Kidney capillary endothelial cell (primary cell): ENCODE data around the gene MFN1.
"Not testable (repeated sequence)": the region's sequence is repeated elsewhere in the genome, so short reads cannot be mapped to it uniquely, and the experiment has no call there.

Experiments used
- DNase-seq: peaks from one replicate; pipeline ENCODE4 v3.0.0-alpha.2; 2018; ENCODE audit warnings: low spot score

Gene MFN1

GRCh38 chr3:179347345-179348194 is at the start of gene MFN1:
Gene MFN1, plus strand, starts transcription at chr3:179347709. Its CDS starts 1,143 bp downstream, at chr3:179348852.
- DNase-seq = peak; percentile 95

GRCh38 chr3:179297971-179298725 is 49.4 kb upstream of the MFN1 start:
- no peak for DNase-seq

GRCh38 chr3:179299316-179299715 is 48.2 kb upstream of the MFN1 start:
- no peak for DNase-seq

GRCh38 chr3:179299999-179300613 is 47.4 kb upstream of the MFN1 start:
- no peak for DNase-seq

- no peak for DNase-seq
Observed at GRCh38 chr3:179301645-179302044, 45.9 kb upstream of the MFN1 start.

GRCh38 chr3:179302111-179302510 is 45.4 kb upstream of the MFN1 start:
- DNase-seq = no peak

- DNase-seq = no peak
Observed at GRCh38 chr3:179304605-179305004, 42.9 kb upstream of the MFN1 start.

GRCh38 chr3:179307362-179307761 is 40.1 kb upstream of the MFN1 start:
- not testable (repeated sequence) for DNase-seq

GRCh38 chr3:179308001-179308400 is 39.5 kb upstream of the MFN1 start:
- DNase-seq = no peak

- no peak for DNase-seq
Observed at GRCh38 chr3:179309225-179310078, 38.1 kb upstream of the MFN1 start.

GRCh38 chr3:179318876-179319275 is 28.6 kb upstream of the MFN1 start:
- no peak for DNase-seq

- peak; percentile 63 for DNase-seq
Observed at GRCh38 chr3:179321668-179322285, 25.7 kb upstream of the MFN1 start.

- DNase-seq = peak; percentile 84
Observed at GRCh38 chr3:179322286-179323196, 25.0 kb upstream of the MFN1 start, which contains the start of gene ZNF639. Gene ZNF639, plus strand, starts transcription at chr3:179323031. Its CDS starts 5,263 bp downstream, at chr3:179328294.

- peak; percentile 47 for DNase-seq
Observed at GRCh38 chr3:179323197-179324110, 24.1 kb upstream of the MFN1 start.

GRCh38 chr3:179324270-179324754 is 23.2 kb upstream of the MFN1 start:
- DNase-seq = peak; percentile 55

- no peak for DNase-seq
Observed at GRCh38 chr3:179330438-179330837, 17.1 kb upstream of the MFN1 start.

- no peak for DNase-seq
Observed at GRCh38 chr3:179332240-179332639, 15.3 kb upstream of the MFN1 start.

GRCh38 chr3:179333084-179333483 is 14.4 kb upstream of the MFN1 start:
- no peak for DNase-seq
